Measurements from ENCODE around the gene MCC. TPM values are rescaled to one million over a fixed set of nuclear protein-coding genes. Genes with fewer than 3 reads are reported as not detected.

The MCC gene
- polyA plus RNA-seq, 2 of the 4 experiments (the other 2 are of a cell fraction) = 0.09 to 0.10 TPM

DNA sequence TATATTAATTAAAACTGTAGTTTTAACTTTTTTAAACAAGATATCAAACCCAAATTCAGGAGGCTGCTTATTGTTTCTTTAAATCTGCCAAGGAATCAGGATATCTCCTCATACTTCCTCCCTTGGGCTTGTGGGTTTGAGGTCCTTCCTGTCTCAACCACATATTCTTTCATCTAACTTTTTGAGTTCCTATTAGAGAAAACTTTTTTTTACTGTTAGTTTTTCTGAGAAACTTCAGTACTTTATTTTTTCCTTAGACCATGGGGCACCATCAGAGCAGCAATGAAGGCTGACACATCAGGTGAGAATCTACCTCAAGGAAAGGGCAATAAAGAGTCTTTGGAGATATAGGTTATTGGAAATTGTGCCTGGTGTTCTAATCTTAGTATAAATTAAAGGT, 110.2 kb downstream of the MCC start:
- ChIA-PET POLR2A (no interaction called here), CTCF (interaction anchor here (0.5 to 2.7 kb wide), 10 partner anchors 14 to 609 kb away, joined by 3 to 36 read pairs (median 4); no protein-coding TSS in a partner anchor)
- DNase-seq (ENCODE audit: low read depth in 1 of 2, low spot score in 1 of 2) = no peak
- ATAC-seq = no peak
- no peak for FAIRE-seq
- H3K27ac ChIP-seq = no peak overlapping the region
- H3K9me3 ChIP-seq = no peaks in the 10 kb centered on the region
- no peak overlapping the region for H3K4me2 ChIP-seq
- TF ChIP-seq SMC3 (IDR thresholded peaks at IDR 0.05) = no peak
- no peak for TF ChIP-seq NPAS2 (CRISPR knock-in tag; IDR thresholded peaks at IDR 0.05; ENCODE audit: borderline replicate concordance)
- TF ChIP-seq HEYL (CRISPR knock-in tag; IDR thresholded peaks at IDR 0.05) = no peak
- no peak for TF ChIP-seq POLR2AphosphoS2 (conservative IDR thresholded peaks at IDR 0.05; ENCODE audit: low read length)
- TF ChIP-seq KDM5A (IDR thresholded peaks at IDR 0.05) = no peak
- TF ChIP-seq, protein P1, sequence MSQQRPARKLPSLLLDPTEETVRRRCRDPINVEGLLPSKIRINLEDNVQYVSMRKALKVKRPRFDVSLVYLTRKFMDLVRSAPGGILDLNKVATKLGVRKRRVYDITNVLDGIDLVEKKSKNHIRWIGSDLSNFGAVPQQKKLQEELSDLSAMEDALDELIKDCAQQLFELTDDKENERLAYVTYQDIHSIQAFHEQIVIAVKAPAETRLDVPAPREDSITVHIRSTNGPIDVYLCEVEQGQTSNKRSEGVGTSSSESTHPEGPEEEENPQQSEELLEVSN (IDR thresholded peaks at IDR 0.05; ENCODE audit: borderline replicate concordance, low read depth) = no peak
- TF ChIP-seq, protein P2, sequence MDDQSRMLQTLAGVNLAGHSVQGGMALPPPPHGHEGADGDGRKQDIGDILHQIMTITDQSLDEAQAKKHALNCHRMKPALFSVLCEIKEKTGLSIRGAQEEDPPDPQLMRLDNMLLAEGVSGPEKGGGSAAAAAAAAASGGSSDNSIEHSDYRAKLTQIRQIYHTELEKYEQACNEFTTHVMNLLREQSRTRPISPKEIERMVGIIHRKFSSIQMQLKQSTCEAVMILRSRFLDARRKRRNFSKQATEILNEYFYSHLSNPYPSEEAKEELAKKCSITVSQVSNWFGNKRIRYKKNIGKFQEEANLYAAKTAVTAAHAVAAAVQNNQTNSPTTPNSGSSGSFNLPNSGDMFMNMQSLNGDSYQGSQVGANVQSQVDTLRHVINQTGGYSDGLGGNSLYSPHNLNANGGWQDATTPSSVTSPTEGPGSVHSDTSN (IDR thresholded peaks at IDR 0.05) = no peak
- TF ChIP-seq FOSB (CRISPR knock-in tag; IDR thresholded peaks at IDR 0.05) = no peak
- no peak for TF ChIP-seq MAZ (IDR thresholded peaks at IDR 0.05; ENCODE audit: borderline replicate concordance, low read depth, low read length)
- TF ChIP-seq RAD21 (conservative IDR thresholded peaks at IDR 0.05 in 1 of 2, IDR thresholded peaks at IDR 0.05 in 1 of 2) = no peak
- no peak for TF ChIP-seq SREBF2 (IDR thresholded peaks at IDR 0.05)
- TF ChIP-seq, protein P3, sequence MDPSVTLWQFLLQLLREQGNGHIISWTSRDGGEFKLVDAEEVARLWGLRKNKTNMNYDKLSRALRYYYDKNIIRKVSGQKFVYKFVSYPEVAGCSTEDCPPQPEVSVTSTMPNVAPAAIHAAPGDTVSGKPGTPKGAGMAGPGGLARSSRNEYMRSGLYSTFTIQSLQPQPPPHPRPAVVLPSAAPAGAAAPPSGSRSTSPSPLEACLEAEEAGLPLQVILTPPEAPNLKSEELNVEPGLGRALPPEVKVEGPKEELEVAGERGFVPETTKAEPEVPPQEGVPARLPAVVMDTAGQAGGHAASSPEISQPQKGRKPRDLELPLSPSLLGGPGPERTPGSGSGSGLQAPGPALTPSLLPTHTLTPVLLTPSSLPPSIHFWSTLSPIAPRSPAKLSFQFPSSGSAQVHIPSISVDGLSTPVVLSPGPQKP (IDR thresholded peaks at IDR 0.05; ENCODE audit: low read depth, low read length) = no peak
- TF ChIP-seq ESRRA (IDR thresholded peaks at IDR 0.05; ENCODE audit: borderline replicate concordance, low read length) = no peak
- no peak for TF ChIP-seq KDM1A (IDR thresholded peaks at IDR 0.05; ENCODE audit: low read depth)
- TF ChIP-seq EP300 (IDR thresholded peaks at IDR 0.05) = no peak
- no peak for TF ChIP-seq CBX2 (IDR thresholded peaks at IDR 0.05; ENCODE audit: borderline replicate concordance, low read depth)
- TF ChIP-seq, protein P4, sequence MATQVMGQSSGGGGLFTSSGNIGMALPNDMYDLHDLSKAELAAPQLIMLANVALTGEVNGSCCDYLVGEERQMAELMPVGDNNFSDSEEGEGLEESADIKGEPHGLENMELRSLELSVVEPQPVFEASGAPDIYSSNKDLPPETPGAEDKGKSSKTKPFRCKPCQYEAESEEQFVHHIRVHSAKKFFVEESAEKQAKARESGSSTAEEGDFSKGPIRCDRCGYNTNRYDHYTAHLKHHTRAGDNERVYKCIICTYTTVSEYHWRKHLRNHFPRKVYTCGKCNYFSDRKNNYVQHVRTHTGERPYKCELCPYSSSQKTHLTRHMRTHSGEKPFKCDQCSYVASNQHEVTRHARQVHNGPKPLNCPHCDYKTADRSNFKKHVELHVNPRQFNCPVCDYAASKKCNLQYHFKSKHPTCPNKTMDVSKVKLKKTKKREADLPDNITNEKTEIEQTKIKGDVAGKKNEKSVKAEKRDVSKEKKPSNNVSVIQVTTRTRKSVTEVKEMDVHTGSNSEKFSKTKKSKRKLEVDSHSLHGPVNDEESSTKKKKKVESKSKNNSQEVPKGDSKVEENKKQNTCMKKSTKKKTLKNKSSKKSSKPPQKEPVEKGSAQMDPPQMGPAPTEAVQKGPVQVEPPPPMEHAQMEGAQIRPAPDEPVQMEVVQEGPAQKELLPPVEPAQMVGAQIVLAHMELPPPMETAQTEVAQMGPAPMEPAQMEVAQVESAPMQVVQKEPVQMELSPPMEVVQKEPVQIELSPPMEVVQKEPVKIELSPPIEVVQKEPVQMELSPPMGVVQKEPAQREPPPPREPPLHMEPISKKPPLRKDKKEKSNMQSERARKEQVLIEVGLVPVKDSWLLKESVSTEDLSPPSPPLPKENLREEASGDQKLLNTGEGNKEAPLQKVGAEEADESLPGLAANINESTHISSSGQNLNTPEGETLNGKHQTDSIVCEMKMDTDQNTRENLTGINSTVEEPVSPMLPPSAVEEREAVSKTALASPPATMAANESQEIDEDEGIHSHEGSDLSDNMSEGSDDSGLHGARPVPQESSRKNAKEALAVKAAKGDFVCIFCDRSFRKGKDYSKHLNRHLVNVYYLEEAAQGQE (IDR thresholded peaks at IDR 0.05) = no peak
- no peak overlapping the region for H3K4me3 ChIP-seq
- H3K4me1 ChIP-seq = no peaks in the 10 kb centered on the region

DNA sequence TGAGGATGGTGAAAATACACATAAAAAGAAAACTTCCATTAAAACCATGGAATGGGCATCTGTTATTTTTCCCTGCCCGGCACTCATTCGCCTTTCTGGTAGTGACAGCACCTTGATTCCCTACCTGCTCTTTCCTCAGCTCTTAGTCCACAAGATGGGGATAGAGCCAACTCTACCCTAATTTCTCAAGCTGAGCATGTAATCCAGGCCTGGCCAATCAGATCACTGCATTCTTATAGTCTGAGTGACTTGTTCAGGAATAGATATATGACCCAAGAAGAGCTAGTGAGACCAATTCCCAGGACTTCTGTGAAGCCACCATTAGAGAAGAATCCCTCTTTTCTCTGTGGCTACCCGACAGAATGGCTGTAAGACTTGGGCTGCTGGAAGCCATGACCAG, 111.6 kb downstream of the MCC start:
- Histone ChIP-seq H3K27ac (no peak overlapping the region), H3K4me2 (no peak overlapping the region), H3K4me3 (no peak overlapping the region), H3K9me3 (no peaks in the 10 kb centered on the region), H3K4me1 (no peaks in the 10 kb centered on the region)
- ATAC-seq (no peak), DNase-seq (ENCODE audit: low read depth in 1 of 2, low spot score in 1 of 2) (no peak), FAIRE-seq (no peak)
- CTCF ChIA-PET = interaction anchor here (0.6 to 2.1 kb wide), 8 partner anchors 15 to 876 kb away, joined by 3 to 10 read pairs (median 4); partner anchors contain the start of gene YTHDC2
- WGBS (ENCODE audit: missing lambda C conversion rate) = 52% methylated on average over 3 of the region's 3 CpGs
- POLR2A ChIA-PET = no interaction called here
- TF ChIP-seq RCOR1 (IDR thresholded peaks at IDR 0.05; ENCODE audit: low read depth, low read length) (no peak), HEYL (CRISPR knock-in tag; IDR thresholded peaks at IDR 0.05) (no peak), CHD2 (IDR thresholded peaks at IDR 0.05; ENCODE audit: low read length, partially characterized antibody) (no peak), EHF (CRISPR knock-in tag; IDR thresholded peaks at IDR 0.05) (no peak), EHMT2 (IDR thresholded peaks at IDR 0.05; ENCODE audit: low read depth) (no peak), MAFK (IDR thresholded peaks at IDR 0.05; ENCODE audit: partially characterized antibody) (no peak), NPAS2 (CRISPR knock-in tag; IDR thresholded peaks at IDR 0.05; ENCODE audit: borderline replicate concordance) (no peak), EP300 (IDR thresholded peaks at IDR 0.05) (no peak), RFX5 (IDR thresholded peaks at IDR 0.05) (no peak), HDAC2 (IDR thresholded peaks at IDR 0.05) (no peak), PHF8 (IDR thresholded peaks at IDR 0.05; ENCODE audit: borderline replicate concordance, low read depth) (no peak), POLR2AphosphoS2 (conservative IDR thresholded peaks at IDR 0.05; ENCODE audit: low read length) (no peak), CEBPB (IDR thresholded peaks at IDR 0.05) (no peak)
- TF ChIP-seq, protein P2 (IDR thresholded peaks at IDR 0.05) = no peak
- TF ChIP-seq, protein P5, sequence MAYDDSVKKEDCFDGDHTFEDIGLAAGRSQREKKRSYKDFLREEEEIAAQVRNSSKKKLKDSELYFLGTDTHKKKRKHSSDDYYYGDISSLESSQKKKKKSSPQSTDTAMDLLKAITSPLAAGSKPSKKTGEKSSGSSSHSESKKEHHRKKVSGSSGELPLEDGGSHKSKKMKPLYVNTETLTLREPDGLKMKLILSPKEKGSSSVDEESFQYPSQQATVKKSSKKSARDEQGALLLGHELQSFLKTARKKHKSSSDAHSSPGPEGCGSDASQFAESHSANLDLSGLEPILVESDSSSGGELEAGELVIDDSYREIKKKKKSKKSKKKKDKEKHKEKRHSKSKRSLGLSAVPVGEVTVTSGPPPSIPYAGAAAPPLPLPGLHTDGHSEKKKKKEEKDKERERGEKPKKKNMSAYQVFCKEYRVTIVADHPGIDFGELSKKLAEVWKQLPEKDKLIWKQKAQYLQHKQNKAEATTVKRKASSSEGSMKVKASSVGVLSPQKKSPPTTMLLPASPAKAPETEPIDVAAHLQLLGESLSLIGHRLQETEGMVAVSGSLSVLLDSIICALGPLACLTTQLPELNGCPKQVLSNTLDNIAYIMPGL (CRISPR knock-in tag; IDR thresholded peaks at IDR 0.05; ENCODE audit: borderline replicate concordance) = no peak
- TF ChIP-seq, protein P1 (IDR thresholded peaks at IDR 0.05; ENCODE audit: borderline replicate concordance, low read depth) = no peak

Data from A549 (cell line).